K562 (cell line): ENCODE results near the gene WEE1. TPM values are rescaled to one million over a fixed set of nuclear protein-coding genes. Genes with fewer than 3 reads are reported as not detected.
A peak's percentile ranks its signal among the peaks of the same experiment; 100 is the strongest.

Source experiments
- CUX1 ChIP-seq: fragments of 200-800 bp; sonication (Bioruptor generic); IDR thresholded peaks from 2 replicates; pipeline ENCODE4 v1.6.1; 2016; ENCODE audit warnings: missing genetic modification characterization, missing compliant biosample characterization
- E2F8 ChIP-seq: fragments of 450-650 bp; IDR thresholded peaks from 2 replicates; pipeline ENCODE4 v1.7.1; 2018; ENCODE audit warnings: mild to moderate bottlenecking, low read depth; ENCODE audit not compliant: partially characterized antibody
- FOXK1 ChIP-seq: sonication (generic); formaldehyde crosslinking; IDR thresholded peaks from 2 replicates; pipeline ENCODE4 v1.8.0; 2022; ENCODE audit warnings: missing genetic modification reagents, mild to moderate bottlenecking, borderline replicate concordance
- MAZ ChIP-seq, 2 experiments: fragments of 450-650 bp in 1 of 2; sonication (generic) in 1 of 2; formaldehyde crosslinking; IDR thresholded peaks in 1 of 2; conservative IDR thresholded peaks in 1 of 2; 2 replicates each; pipeline versions ENCODE4 v1.4.0 to v1.5.0; 2020; ENCODE audit warnings: mild to moderate bottlenecking in 1 of 2, missing genetic modification reagents in 1 of 2
- MEF2A ChIP-seq: IDR thresholded peaks from 2 replicates; pipeline ENCODE4 v1.6.1; 2011; ENCODE audit warnings: low read depth, mild to moderate bottlenecking, low read length, moderate library complexity; ENCODE audit not compliant: control insufficient read depth
- MTA1 ChIP-seq: fragments of 450-650 bp; IDR thresholded peaks from 2 replicates; pipeline ENCODE4 v1.6.1; 2017; ENCODE audit warnings: borderline replicate concordance
- RBM22 ChIP-seq: fragments of 200-400 bp; formaldehyde crosslinking; IDR thresholded peaks from 2 replicates; pipeline ENCODE4 v1.6.1; 2018; ENCODE audit warnings: low read length, low read depth; ENCODE audit not compliant: poor library complexity, severe bottlenecking
- SMC3 ChIP-seq: conservative IDR thresholded peaks from 2 replicates; pipeline ENCODE4 v1.6.1; 2011; ENCODE audit warnings: low read depth, low read length, improper control_type of control experiment; ENCODE audit not compliant: insufficient read depth
- SRSF3 ChIP-seq: fragments of 200-400 bp; formaldehyde crosslinking; IDR thresholded peaks from 2 replicates; pipeline ENCODE4 v1.6.1; 2016; ENCODE audit warnings: mild to moderate bottlenecking, low read length, moderate library complexity; ENCODE audit not compliant: insufficient read depth
- TAF1 ChIP-seq: IDR thresholded peaks from 2 replicates; pipeline ENCODE4 v1.6.1; 2011; ENCODE audit warnings: mild to moderate bottlenecking, low read length, moderate library complexity; ENCODE audit not compliant: insufficient read depth, control insufficient read depth, severe bottlenecking; ENCODE audit errors: extremely low read depth
- TAF9B ChIP-seq: fragments of 450-650 bp; IDR thresholded peaks from 2 replicates; pipeline ENCODE4 v1.6.1; 2018; ENCODE audit warnings: mild to moderate bottlenecking; ENCODE audit not compliant: partially characterized antibody
- USF1 ChIP-seq: sonication (generic); formaldehyde crosslinking; IDR thresholded peaks from 2 replicates; pipeline ENCODE4 v1.9.0; 2022; ENCODE audit warnings: mild to moderate bottlenecking, missing genetic modification reagents
- polyA plus RNA-seq, 8 experiments: library from polyadenylated mRNA; depleted of rRNA in 4 of 8; stranded (reverse) in 5 of 8; unstranded in 3 of 8; fragments of >200 nt; fragmentation: Nextera tagmentation in 2 of 8; fragmentation: Illumina TruSeq in 1 of 8; extraction: Ambion mirVana in 2 of 8; extraction: Trizol in 1 of 8; gene quantifications; 2 replicates each; pipeline versions ENCODE4 v1.2.1 to v1.2.3, GENCODE V29; 2011 to 2014; ENCODE audit warnings: inconsistent platforms in 1 of 8, missing spikeins in 1 of 8
- total RNA-seq, 7 experiments: library from RNA; depleted of rRNA in 6 of 7; stranded (reverse); fragments of >200 nt in 6 of 7; fragmentation: Illumina TruSeq in 2 of 7; extraction: Trizol in 2 of 7; gene quantifications; 2 replicates each; pipeline versions ENCODE4 v1.2.1 to v1.2.3, GENCODE V29; 2011 to 2021; ENCODE audit warnings: low replicate concordance in 1 of 7
- TF ChIP-seq, protein P1 (sequence below): sonication (generic); formaldehyde crosslinking; IDR thresholded peaks from 2 replicates; pipeline ENCODE4 v1.5.0; 2020; ENCODE audit warnings: missing genetic modification reagents
- TF ChIP-seq, protein P2 (sequence below): fragments of 250-450 bp; sonication (Bioruptor Pico); IDR thresholded peaks from 2 replicates; pipeline ENCODE4 v1.8.0; 2022; ENCODE audit warnings: moderate library complexity, mild to moderate bottlenecking, inconsistent platforms

The WEE1 gene
- total and polyA plus RNA-seq, 9 of the 15 experiments (the other 6 are each of a cell fraction or from before 2014, with no cell fraction given) = 21.9 to 99.0 (median 67.4) TPM

DNA sequence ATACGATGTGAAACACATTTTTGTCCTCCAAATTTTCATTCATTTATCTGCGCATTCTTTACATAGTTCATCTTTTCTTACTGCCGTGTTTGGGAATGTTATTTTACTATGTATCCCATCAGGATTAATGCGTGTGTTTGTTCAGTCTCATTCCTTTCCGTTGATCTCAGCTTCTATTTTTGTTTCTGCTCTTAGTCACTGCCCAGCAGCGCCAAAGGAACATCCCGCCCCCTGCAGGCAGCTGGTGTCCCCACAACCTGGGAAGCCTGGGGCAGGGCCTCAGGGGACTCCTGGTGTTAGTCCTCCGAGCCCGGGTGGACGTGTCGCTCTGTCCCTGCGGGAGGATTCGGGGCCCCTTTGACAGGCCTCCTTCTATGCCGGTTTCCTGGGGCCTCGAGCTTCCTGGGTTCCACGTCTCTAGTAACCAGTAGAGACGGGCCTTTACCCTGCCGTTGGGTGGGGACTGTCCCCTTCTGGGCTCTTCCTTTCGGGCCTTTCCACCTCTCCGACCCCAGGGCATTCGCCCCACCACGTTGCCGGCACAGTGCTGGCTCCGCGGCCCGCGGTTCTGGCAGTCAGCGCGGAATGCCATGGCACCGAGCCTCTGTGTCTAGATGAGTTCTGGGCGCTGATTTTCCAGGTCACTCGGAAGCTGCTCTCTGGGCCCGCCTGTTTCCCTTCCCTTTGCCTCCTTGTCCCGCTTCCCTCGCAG lies 39.8 kb downstream of the WEE1 start (continued):
- peak; percentile 53 to 84 for TF ChIP-seq MAZ (CRISPR knock-in tag; conservative IDR thresholded peaks at IDR 0.05 in 1 of 2, IDR thresholded peaks at IDR 0.05 in 1 of 2)
- TF ChIP-seq RBM22 = peak; percentile 35
- TF ChIP-seq, protein P1, sequence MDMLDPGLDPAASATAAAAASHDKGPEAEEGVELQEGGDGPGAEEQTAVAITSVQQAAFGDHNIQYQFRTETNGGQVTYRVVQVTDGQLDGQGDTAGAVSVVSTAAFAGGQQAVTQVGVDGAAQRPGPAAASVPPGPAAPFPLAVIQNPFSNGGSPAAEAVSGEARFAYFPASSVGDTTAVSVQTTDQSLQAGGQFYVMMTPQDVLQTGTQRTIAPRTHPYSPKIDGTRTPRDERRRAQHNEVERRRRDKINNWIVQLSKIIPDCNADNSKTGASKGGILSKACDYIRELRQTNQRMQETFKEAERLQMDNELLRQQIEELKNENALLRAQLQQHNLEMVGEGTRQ (CRISPR knock-in tag) = no peak
- TF ChIP-seq MEF2A = peak; percentile 100
- 0 out of 2 replicates have a peak, but pooled peaks have one; percentile 38 for TF ChIP-seq SRSF3
- peak; percentile 60 for TF ChIP-seq TAF9B
- peak; percentile 84 for TF ChIP-seq SMC3
- 0 out of 2 replicates have a peak, but pooled peaks have one; percentile 8 for TF ChIP-seq USF1
- 0 out of 2 replicates have a peak, but pooled peaks have one; percentile 42 for TF ChIP-seq CUX1 (CRISPR knock-in tag)
- TF ChIP-seq, protein P2, sequence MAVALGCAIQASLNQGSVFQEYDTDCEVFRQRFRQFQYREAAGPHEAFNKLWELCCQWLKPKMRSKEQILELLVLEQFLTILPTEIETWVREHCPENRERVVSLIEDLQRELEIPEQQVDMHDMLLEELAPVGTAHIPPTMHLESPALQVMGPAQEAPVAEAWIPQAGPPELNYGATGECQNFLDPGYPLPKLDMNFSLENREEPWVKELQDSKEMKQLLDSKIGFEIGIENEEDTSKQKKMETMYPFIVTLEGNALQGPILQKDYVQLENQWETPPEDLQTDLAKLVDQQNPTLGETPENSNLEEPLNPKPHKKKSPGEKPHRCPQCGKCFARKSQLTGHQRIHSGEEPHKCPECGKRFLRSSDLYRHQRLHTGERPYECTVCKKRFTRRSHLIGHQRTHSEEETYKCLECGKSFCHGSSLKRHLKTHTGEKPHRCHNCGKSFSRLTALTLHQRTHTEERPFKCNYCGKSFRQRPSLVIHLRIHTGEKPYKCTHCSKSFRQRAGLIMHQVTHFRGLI = 0 out of 2 replicates have a peak, but pooled peaks have one; percentile 11
- TF ChIP-seq E2F8 = peak; percentile 48
- peak; percentile 27; the same call in 1 of the 2 replicates for TF ChIP-seq MTA1
- TF ChIP-seq FOXK1 (CRISPR knock-in tag) = 0 out of 2 replicates have a peak, but pooled peaks have one; percentile 16
- peak; percentile 77 for TF ChIP-seq TAF1
